ENCODE measurements around the gene GNLY. TPM values are rescaled to one million over a fixed set of nuclear protein-coding genes. Genes with fewer than 3 reads are reported as not detected.

GNLY gene
- total RNA-seq, 1 donor from 2014 or later: not detected

DNA sequence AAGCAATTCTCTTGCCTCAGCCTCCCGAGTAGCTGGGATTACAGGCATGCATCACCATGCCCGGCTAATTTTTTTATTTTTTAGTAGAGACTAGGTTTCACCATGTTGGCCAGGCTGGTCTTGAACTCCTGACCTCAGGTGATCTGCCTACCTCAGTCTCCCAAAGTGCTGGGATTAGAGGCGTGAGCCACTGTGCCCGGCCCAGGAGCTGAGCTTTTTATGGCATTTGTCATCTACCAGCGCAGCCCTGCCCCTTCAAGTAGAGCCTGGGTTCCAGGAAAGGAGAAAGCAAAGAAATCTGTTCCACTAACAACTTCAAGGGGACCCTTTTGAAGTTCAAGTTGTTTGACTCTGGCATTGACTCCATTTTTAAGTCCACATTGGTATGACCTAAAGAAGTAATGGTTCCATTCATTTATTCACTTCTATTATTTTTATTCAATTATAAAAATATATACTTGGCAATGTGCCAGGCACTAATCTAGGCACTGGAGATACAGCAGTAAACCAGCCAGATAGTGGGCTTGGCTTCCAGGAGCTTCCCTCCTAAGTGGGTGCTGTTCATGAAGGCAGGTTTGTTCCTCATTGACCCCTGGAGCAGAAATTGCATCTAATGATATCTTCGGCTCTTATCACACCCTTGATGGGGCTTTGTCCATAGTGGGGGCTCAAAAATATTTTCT lies 18.2 kb upstream of the GNLY start:
- H3K27ac Mint-ChIP-seq (ENCODE audit: unreplicated experiment): no peak overlapping the region
- peaks cover 7% of the 10 kb centered on the region for H3K27me3 Mint-ChIP-seq (ENCODE audit: low read depth)
- H3K4me1 Mint-ChIP-seq (ENCODE audit: low read depth): peaks cover 9% of the 10 kb centered on the region
- TF ChIP-seq, protein P1, sequence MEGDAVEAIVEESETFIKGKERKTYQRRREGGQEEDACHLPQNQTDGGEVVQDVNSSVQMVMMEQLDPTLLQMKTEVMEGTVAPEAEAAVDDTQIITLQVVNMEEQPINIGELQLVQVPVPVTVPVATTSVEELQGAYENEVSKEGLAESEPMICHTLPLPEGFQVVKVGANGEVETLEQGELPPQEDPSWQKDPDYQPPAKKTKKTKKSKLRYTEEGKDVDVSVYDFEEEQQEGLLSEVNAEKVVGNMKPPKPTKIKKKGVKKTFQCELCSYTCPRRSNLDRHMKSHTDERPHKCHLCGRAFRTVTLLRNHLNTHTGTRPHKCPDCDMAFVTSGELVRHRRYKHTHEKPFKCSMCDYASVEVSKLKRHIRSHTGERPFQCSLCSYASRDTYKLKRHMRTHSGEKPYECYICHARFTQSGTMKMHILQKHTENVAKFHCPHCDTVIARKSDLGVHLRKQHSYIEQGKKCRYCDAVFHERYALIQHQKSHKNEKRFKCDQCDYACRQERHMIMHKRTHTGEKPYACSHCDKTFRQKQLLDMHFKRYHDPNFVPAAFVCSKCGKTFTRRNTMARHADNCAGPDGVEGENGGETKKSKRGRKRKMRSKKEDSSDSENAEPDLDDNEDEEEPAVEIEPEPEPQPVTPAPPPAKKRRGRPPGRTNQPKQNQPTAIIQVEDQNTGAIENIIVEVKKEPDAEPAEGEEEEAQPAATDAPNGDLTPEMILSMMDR (IDR thresholded peaks at IDR 0.05): no peak
- no peaks in the 10 kb centered on the region for H3K9me3 Mint-ChIP-seq (ENCODE audit: low read depth)
- H3K36me3 Mint-ChIP-seq (ENCODE audit: low read depth): no peaks in the 10 kb centered on the region
- H3K4me3 Mint-ChIP-seq (ENCODE audit: unreplicated experiment): no peak overlapping the region
- peak; percentile 7 for DNase-seq (ENCODE audit: low spot score)

DNA sequence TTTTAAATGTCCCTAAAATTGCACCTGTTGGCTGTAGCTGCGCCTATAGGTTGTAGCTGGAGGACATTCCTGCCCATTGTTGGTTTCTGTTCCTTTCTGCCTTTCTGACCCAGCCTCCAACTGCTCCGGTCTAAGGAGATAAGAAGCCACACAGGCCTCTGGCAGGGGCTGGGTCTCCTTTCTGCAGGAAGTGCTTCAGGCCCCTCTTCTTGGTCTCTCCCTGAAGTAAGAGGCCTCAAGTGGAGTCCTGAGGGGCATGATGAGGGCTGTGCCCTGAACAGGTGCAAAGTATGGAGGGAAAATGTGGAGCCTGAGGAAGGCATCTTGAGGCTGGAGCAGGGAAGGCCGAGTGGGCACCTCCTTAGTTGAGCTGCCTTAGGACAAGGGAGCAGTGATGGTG lies 15.8 kb upstream of the GNLY start:
- Mint-ChIP-seq H3K27me3 (ENCODE audit: low read depth) (peaks cover 2% of the 10 kb centered on the region), H3K36me3 (ENCODE audit: low read depth) (no peaks in the 10 kb centered on the region), H3K27ac (ENCODE audit: unreplicated experiment) (no peak overlapping the region), H3K4me1 (ENCODE audit: low read depth) (peaks cover 9% of the 10 kb centered on the region), H3K4me3 (ENCODE audit: unreplicated experiment) (no peak overlapping the region), H3K9me3 (ENCODE audit: low read depth) (no peaks in the 10 kb centered on the region)
- TF ChIP-seq, protein P1 (IDR thresholded peaks at IDR 0.05): no peak
- peak; percentile 34 for DNase-seq (ENCODE audit: low spot score)

DNA sequence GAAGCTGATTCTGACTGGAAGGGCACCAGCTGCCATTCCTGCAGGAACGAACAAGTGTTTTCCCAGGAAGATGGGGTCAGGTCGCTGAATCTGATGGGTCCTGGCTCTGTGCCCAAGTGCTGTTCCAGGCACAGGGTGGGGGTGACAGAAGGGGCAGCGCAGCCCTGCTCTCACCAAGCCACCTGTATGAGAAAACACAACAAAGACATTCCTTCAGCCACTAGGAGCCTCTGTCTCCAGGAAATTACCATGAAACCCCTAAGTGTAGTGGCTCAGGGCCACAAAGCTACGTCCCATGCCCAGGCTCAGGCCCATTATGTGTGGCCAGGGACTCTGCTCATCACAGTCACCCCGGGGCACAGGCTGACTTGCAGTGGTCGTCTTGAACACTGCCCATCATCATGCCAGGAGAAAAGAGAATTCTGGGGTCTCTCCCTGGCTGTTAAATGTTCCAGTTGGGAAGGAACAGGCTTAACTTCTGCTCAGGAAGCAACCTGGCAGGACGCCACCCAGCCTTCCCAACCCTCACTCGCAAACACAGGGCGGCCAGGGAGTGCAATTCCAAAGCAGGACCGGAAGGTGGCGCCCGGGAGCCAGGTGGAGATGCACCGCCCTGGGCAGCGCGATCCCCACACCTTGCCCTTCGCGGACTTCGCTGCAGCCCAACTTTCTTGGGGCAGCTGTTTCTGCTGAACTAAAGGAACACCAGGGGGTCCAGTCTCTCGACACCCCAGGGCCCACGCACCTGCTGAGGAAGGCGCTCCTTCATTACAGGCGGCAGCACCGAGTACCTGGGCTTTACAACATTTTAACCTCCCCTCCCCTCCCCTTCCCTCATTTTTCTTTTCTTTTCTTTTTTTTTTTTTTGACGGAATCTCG lies 15.1 kb upstream of the GNLY start:
- peak; percentile 83 for DNase-seq (ENCODE audit: low spot score)
- no peaks in the 10 kb centered on the region for H3K36me3 Mint-ChIP-seq (ENCODE audit: low read depth)
- H3K4me3 Mint-ChIP-seq (ENCODE audit: unreplicated experiment): no peak overlapping the region
- H3K27ac Mint-ChIP-seq (ENCODE audit: unreplicated experiment): no peak overlapping the region
- peaks cover 9% of the 10 kb centered on the region for H3K4me1 Mint-ChIP-seq (ENCODE audit: low read depth)
- H3K27me3 Mint-ChIP-seq (ENCODE audit: low read depth): peaks cover 2% of the 10 kb centered on the region
- TF ChIP-seq, protein P1 (IDR thresholded peaks at IDR 0.05): peak; percentile 98
- H3K9me3 Mint-ChIP-seq (ENCODE audit: low read depth): no peaks in the 10 kb centered on the region

DNA sequence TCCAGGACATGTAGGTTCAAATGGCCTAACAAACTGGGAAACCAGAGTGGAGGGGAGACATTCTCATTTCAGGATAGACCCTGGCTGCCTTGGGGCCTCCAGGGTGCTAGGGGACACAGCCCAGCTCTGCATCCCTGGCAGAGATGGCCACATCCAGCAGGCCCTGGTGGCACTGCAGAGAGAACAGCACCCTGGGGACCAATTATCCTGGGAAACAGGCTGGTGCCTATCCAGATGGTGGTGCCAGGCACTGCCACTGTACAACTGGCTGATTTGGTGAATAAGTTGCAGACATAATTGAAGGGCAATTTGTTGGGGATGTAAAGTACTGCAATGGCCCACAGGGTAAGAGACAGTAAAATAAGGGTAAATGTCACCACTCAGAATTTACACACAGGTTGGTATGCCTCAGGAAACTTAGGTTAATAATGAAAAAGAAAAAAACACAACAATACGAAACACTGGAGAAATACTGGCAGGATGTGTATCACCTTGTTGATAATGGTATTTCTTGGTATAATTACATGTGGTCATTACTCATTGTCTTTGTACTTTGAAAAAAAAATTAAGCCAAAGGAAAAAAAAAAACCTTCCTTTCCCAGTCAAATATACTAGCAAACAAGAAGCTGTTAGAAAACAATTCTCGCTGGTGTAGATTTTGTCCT lies 13.3 kb upstream of the GNLY start:
- Mint-ChIP-seq H3K27me3 (ENCODE audit: low read depth) (peaks cover 2% of the 10 kb centered on the region), H3K36me3 (ENCODE audit: low read depth) (no peaks in the 10 kb centered on the region), H3K4me1 (ENCODE audit: low read depth) (peaks cover 9% of the 10 kb centered on the region), H3K9me3 (ENCODE audit: low read depth) (no peaks in the 10 kb centered on the region), H3K27ac (ENCODE audit: unreplicated experiment) (no peak overlapping the region), H3K4me3 (ENCODE audit: unreplicated experiment) (no peak overlapping the region)
- DNase-seq (ENCODE audit: low spot score): peak; percentile 36
- TF ChIP-seq, protein P1 (IDR thresholded peaks at IDR 0.05): no peak

DNA sequence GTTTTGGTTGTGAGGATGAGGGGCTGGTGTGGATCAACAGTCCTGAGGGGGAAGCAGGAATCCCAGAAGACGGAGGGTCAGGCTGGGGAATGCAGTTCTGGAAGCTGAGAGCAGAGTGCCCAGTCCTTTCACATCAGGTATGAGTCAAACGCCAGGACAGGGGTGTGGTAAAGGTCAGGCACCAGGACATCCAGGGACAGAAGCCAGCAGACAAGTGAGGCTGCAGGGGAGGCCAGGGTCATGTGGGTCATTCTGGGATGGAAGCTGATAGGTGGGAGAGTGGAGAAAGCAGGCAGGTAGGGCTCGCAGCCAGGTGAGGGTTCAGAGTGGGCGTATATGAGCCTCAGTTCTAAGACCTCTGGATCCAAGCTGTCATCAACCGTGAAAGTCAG lies 12.8 kb upstream of the GNLY start:
- no peaks in the 10 kb centered on the region for H3K36me3 Mint-ChIP-seq (ENCODE audit: low read depth)
- H3K27me3 Mint-ChIP-seq (ENCODE audit: low read depth): peaks cover 2% of the 10 kb centered on the region
- TF ChIP-seq, protein P1 (IDR thresholded peaks at IDR 0.05): no peak
- no peak overlapping the region for H3K4me3 Mint-ChIP-seq (ENCODE audit: unreplicated experiment)
- DNase-seq (ENCODE audit: low spot score): peak; percentile 47
- peaks cover 8% of the 10 kb centered on the region for H3K4me1 Mint-ChIP-seq (ENCODE audit: low read depth)
- H3K9me3 Mint-ChIP-seq (ENCODE audit: low read depth): no peaks in the 10 kb centered on the region
- no peak overlapping the region for H3K27ac Mint-ChIP-seq (ENCODE audit: unreplicated experiment)

Measured in chondrocyte (in vitro differentiated cells).